ENCODE measurements around the gene C19orf38.
A peak's percentile ranks its signal among the peaks of the same experiment; 100 is the strongest.

The C19orf38 gene

DNA sequence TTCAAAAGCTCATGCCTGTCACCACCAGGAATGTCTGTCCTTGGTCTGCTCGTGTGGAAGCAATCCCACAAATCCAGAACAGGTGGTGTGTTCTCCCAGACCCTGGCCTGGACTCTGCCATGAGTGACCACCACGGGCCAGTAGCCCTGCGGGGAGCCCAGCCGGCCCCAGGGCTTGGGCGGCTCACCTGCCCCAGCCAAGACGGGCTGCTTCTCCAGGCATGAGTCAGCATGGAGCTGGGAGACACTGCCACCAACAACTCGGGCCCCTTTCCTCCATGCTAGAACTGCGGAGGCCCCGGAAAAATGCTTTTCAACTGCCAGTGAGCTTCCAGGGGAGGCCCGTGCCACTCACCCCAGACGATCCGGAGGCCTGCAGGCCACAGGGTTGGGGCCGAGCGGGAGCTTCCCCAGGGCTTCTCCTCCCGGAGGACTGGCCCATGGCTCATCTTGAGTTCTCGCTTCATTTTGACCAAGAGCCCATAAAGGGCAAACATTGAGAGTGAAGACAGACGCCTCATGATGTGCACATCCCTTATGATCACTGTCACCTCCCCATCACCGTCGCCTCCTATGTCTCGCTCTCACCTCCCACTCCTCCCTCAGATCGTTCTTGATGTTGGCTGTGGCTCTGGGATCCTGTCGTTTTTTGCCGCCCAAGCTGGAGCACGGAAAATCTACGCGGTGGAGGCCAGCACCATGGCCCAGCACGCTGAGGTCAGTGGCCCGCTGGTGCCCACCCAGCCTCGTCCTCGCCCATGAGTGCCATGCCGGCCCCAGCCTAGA, 63.6 kb downstream of the C19orf38 start:
- no peak for DNase-seq (ENCODE audit: low read depth)

DNA sequence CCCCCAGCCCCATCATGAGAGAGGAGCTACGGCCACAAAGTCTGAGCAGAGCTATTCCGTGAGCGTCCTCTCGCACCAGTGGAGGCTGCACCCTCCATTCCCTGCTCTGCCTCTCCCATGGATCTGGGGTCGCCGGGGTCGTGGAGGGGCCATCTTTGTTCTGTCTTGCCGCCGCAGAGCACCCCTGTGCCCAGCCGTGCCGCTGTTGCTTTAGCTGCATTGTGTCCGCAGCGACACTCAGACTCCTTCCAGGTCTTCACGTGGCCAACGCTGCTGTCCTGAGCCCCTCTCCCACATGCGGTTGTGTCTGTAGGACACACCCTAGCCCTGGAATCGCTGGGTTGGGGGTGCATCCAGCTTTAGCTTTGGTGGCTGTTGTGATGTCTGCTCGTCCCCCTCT, 64.4 kb downstream of the C19orf38 start:
- DNase-seq (ENCODE audit: low read depth): no peak

GRCh38 chr19:10913716-10914340, 65.6 kb downstream of the C19orf38 start:
- no peak for DNase-seq (ENCODE audit: low read depth)

- DNase-seq (ENCODE audit: low read depth): peak; percentile 72
Observed at GRCh38 chr19:10915130-10916091, 67.2 kb downstream of the C19orf38 start.

DNA sequence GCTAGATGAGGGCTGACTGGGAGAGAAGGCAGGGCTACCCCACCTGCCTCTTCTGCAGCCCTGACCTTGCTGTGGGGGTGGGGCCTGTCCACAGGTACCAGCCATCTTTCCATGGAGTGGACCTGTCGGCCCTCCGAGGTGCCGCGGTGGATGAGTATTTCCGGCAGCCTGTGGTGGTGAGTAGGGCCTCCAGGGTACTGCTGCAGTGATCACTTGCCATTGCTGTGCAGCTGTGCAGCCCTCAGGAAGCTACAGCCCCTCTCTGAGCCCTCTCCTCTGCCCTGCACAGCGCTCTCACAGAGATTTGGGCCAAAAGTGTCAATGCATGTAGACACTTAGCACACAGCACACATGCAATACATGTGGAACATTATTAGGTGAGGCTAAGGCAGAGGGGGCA, 68.4 kb downstream of the C19orf38 start:
- no peak for DNase-seq (ENCODE audit: low read depth)

- no peak for DNase-seq (ENCODE audit: low read depth)
Observed at GRCh38 chr19:10918359-10918758, 70.1 kb downstream of the C19orf38 start.

Measured in amniotic epithelial cell (primary cell).